ENCODE data around the gene ULBP2.
"Not testable (repeated sequence)": the region's sequence is repeated elsewhere in the genome, so short reads cannot be mapped to it uniquely, and the experiment has no call there.

Gene ULBP2

GRCh38 chr6:149941583-149942460, at the start of gene ULBP2:
Gene ULBP2 (plus strand): TSS chr6:149942014. CDS start chr6:149942073, 59 bp downstream.
- peak; percentile 81 to 92 for DNase-seq

- DNase-seq: no peak
These were observed 46.7 kb upstream of the ULBP2 start for GRCh38 chr6:149895048-149895590.

- DNase-seq: no peak
These were observed 46.0 kb upstream of the ULBP2 start for GRCh38 chr6:149895833-149896271.

- no peak for DNase-seq
These were observed 45.3 kb upstream of the ULBP2 start for GRCh38 chr6:149896491-149896890.

- no peak for DNase-seq
These were observed 44.7 kb upstream of the ULBP2 start for GRCh38 chr6:149897015-149897697.

- DNase-seq: no peak
These were observed 43.7 kb upstream of the ULBP2 start, which contains the start of gene RAET1E for GRCh38 chr6:149897855-149898744. Gene RAET1E (minus strand): TSS chr6:149898113. CDS start chr6:149890901, 7,212 bp downstream.

- DNase-seq: no peak
These were observed 42.8 kb upstream of the ULBP2 start for GRCh38 chr6:149898966-149899365.

GRCh38 chr6:149899486-149899885, 42.3 kb upstream of the ULBP2 start:
- no peak for DNase-seq

GRCh38 chr6:149899926-149900619, 41.7 kb upstream of the ULBP2 start:
- no peak for DNase-seq

- DNase-seq: no peak
These were observed 41.0 kb upstream of the ULBP2 start for GRCh38 chr6:149900620-149901443.

- no peak for DNase-seq
These were observed 40.2 kb upstream of the ULBP2 start for GRCh38 chr6:149901444-149902140.

- no peak for DNase-seq
These were observed 37.7 kb upstream of the ULBP2 start for GRCh38 chr6:149903938-149904611.

- no peak for DNase-seq
These were observed 37.0 kb upstream of the ULBP2 start for GRCh38 chr6:149904661-149905370.

GRCh38 chr6:149905371-149905910, 36.4 kb upstream of the ULBP2 start:
- DNase-seq: no peak

- DNase-seq: no peak
These were observed 35.9 kb upstream of the ULBP2 start for GRCh38 chr6:149905911-149906371.

- no peak for DNase-seq
These were observed 35.4 kb upstream of the ULBP2 start for GRCh38 chr6:149906405-149906804.

- DNase-seq: no peak
These were observed 34.5 kb upstream of the ULBP2 start for GRCh38 chr6:149907317-149907716.

GRCh38 chr6:149908480-149908879, 33.3 kb upstream of the ULBP2 start:
- DNase-seq: not testable (repeated sequence)

Data from inflammatory macrophage treated with lipopolysaccharide for 1 hour (primary cell).